Prostate gland (tissue), 2 donors: ENCODE measurements around the gene ACOT12.

Experiments
- CTCF ChIP-seq, 4 experiments: fragments of 200-600 bp in 2 of 4; fragments of 450-650 bp in 2 of 4; sonication (generic) in 2 of 4; IDR thresholded peaks; 1 replicate in 3 of 4; 2 replicates in 1 of 4; pipeline ENCODE4 v1.5.1; 2016 to 2019; ENCODE audit warnings: antibody characterized with exemption in 4 of 4, mild to moderate bottlenecking in 2 of 4, moderate library complexity in 2 of 4
- POLR2A ChIP-seq: fragments of 450-650 bp; IDR thresholded peaks from one replicate; pipeline ENCODE4 v1.6.1; 2016; ENCODE audit warnings: antibody characterized with exemption, mild to moderate bottlenecking

DNA sequence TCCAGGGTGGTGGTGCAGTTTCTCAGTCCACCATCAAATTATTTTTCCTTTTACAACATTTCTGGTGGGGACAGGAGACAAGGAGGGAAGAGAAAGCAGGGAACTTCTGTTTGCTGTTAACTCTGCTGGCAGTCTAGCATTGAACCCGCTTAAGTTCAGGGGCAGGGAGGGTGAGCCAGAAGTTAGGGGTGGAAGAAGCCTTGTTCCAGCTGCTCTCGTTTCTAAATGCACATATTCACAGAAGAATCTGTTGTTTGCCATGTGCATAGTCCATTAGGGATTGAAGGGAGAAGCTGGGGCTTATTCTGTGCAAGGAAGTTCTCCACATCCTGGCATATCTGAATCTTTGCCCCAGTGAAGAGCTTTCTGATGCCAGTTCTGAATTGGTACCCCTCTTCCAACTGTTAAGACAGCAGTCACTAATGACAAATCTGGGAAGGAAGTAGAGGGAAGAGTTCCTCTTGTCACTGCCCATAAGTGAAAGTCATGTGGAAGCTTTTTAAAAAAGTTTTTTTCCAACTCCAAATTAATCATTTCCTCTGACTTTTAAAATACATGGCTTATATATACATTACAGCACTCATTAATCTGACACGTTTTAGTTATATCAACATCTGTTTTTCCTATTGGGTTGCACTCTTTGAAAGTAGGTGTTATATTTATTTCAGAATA lies 32.6 kb upstream of the ACOT12 start:
- no peak for TF ChIP-seq CTCF (IDR thresholded peaks at IDR 0.05)
- no peak for TF ChIP-seq POLR2A
